Measurements from ENCODE around the gene NIP7.

Gene NIP7

DNA sequence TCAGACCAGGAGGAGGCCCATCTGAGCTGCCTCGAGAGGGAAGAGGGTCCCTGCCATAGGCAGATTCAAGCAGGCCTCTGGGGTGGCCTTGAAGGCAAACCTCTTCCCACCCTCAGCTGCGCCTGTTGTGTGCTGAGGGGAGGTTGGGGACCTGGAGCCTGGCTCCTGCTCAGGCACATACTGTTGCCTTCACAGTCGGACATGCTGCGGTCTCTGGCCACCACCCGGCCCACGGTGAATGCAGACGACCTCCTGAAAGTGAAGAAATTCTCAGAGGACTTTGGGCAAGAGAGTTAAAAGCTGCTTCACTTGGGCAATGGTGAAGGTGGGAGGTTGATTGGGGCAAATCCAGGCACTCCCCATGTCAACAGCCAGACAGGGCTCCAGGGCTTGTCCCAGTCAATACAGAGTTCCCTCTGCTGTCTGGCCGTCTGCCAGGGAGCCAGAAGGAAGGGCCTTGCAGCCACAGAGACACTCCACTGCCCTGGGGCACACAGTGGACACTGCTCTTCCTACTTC is 15.5 kb upstream of the NIP7 start:
- DNase-seq (ENCODE audit: low read depth): no peak
- TF ChIP-seq, protein P1, sequence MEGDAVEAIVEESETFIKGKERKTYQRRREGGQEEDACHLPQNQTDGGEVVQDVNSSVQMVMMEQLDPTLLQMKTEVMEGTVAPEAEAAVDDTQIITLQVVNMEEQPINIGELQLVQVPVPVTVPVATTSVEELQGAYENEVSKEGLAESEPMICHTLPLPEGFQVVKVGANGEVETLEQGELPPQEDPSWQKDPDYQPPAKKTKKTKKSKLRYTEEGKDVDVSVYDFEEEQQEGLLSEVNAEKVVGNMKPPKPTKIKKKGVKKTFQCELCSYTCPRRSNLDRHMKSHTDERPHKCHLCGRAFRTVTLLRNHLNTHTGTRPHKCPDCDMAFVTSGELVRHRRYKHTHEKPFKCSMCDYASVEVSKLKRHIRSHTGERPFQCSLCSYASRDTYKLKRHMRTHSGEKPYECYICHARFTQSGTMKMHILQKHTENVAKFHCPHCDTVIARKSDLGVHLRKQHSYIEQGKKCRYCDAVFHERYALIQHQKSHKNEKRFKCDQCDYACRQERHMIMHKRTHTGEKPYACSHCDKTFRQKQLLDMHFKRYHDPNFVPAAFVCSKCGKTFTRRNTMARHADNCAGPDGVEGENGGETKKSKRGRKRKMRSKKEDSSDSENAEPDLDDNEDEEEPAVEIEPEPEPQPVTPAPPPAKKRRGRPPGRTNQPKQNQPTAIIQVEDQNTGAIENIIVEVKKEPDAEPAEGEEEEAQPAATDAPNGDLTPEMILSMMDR (IDR thresholded peaks at IDR 0.05; ENCODE audit: low read depth, low read length, missing control alignments): no peak
- H3K4me3 ChIP-seq (ENCODE audit: low read depth, low read length): no peak overlapping the region

DNA sequence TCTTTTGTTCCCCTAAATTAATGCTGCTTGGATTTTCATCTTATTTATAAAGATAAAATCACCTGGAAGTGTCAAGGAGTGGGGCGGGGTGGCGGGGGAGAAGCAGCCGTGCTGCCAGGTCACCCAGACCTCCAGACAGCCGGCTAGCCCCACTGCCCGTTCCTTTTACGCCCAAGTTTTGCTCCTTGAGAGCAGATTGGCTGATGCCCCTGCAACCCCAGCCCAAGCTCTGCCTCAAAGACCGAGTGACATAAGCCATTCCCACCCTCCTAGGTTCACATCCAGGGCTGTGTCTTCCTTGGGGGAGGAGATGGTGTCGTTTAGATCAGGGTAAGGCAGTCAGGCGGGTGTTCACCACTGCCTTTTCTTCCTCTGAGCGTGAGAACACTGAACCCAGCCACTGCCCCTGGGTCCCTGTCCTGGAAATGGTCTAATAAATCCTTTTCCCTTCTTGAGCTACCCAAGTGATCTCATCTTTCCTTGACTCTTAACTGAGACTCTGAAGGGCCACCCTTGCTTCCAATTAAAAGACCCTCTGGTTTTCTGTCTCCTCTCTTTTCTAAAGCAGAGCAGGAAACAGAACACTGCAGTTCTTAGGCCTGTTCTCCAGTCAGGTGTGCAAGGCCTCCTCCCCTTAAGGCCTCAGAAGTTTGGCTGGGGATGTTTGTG is 14.9 kb upstream of the NIP7 start:
- H3K4me3 ChIP-seq (ENCODE audit: low read depth, low read length): no peak overlapping the region
- no peak for DNase-seq (ENCODE audit: low read depth)
- TF ChIP-seq, protein P1 (IDR thresholded peaks at IDR 0.05; ENCODE audit: low read depth, low read length, missing control alignments): no peak

DNA sequence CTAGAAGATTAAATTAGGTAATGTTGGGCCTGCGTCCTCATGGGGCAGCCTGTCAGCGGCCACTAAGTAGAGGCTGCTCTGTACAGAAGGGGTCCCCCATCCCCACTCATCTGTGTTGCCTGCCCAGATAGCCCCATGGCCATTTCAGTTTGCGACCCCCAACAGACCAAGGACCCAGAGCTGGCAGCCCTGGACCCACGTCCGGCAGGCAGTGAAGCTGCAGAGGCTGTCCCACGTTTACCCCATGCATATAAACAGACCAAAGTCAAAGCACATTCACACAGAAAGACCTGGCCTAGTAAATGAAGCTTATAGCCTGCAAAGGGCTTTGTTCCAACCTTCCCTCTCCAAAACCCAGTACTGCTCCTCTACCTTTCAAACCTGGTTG is 13.8 kb upstream of the NIP7 start:
- TF ChIP-seq, protein P1 (IDR thresholded peaks at IDR 0.05; ENCODE audit: low read depth, low read length, missing control alignments): no peak
- no peak overlapping the region for H3K4me3 ChIP-seq (ENCODE audit: low read depth, low read length)
- no peak for DNase-seq (ENCODE audit: low read depth)

DNA sequence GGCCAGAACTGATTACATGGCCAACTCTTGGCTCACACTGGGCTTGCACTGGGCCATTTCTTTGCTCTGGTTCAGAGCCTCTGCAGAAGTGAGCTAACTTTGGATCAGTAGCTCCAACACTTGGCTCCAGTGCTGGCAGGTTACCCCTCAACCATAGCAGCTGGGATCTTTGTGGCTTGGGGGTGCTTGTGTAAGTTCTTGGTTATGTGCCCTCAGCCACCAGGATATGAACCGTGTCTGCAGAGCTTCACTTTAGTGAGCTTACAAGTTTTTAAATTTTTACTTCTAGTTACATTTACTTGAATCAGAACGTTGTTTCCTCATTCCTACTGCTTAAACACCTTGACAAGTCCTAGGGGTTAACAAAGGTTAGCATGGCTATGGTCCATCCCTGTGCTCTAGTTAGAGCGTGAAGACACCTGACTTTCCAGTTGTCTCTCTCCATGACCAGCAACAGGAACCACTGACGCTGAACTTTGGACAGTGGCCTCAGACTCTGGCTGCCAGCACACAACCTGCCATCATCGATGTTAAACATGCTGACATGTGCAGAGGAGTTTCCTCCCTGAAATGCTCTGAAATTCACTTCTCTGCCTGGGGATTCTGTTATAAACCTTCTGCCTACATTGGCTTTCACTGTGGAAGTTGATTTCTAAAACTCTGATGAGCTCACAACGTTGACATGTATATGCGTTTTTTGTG is 13.2 kb upstream of the NIP7 start:
- H3K4me3 ChIP-seq (ENCODE audit: low read depth, low read length): no peak overlapping the region
- DNase-seq (ENCODE audit: low read depth): no peak
- TF ChIP-seq, protein P1 (IDR thresholded peaks at IDR 0.05; ENCODE audit: low read depth, low read length, missing control alignments): no peak

DNA sequence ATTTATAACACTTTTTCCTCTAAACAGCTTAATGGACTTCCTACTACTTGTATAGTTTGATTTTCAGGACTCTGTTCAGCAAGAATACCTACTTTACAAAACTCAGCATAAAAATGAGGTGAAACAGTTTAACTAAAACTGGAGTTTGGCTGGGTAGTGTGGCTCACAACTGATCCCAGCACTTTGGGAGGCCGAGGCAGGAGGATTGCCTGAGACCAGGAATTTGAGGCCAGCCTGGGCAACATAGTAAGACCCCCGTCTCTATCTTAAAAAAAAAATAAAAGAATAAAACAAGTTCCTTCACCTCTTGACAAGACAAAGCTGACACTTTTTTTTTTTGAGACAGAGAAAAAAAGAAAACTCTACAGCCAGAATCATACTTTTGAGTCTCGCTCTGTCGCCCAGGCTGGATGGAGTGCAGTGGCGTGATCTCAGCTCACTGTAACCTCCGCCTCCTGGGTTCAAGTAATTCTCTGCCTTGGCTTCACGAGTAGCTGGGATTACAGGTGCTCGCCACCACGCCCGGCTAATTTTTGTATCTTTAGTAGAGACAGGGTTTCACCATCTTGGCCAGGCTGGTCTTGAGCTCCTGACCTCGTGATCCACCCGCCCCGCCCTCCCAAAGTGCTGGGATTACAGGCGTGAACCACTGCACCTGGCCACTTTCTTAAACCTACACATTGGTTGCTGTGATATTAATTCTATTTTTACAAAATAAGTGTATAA is 11.8 kb upstream of the NIP7 start:
- TF ChIP-seq, protein P1 (IDR thresholded peaks at IDR 0.05; ENCODE audit: low read depth, low read length, missing control alignments): no peak
- no peak for DNase-seq (ENCODE audit: low read depth)
- no peak overlapping the region; the same call in 1 of the 2 replicates for H3K4me3 ChIP-seq (ENCODE audit: low read depth, low read length)

DNA sequence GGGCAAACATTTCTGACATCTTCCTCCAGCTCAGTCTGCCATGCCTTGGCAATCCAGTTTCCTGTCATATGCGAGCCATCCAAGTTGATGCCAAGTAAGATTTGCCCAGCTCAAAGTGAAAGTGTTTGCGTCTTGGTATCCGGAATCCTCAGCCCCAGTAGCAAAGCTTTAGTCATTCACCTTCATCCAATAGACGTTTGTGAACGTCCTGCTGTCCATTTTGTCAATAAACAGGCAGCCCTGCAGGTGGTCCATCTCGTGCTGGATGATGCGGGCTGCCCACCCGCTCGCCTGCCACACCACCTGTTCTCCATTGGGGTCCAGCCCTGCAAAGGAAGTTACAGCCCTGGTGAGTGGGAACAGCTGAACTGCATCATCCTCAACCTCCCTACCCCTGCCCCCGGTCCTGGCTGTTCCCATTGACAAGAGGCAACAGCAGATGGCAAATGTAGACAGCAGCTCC is 10.7 kb upstream of the NIP7 start:
- TF ChIP-seq, protein P1 (IDR thresholded peaks at IDR 0.05; ENCODE audit: low read depth, low read length, missing control alignments): no peak
- DNase-seq (ENCODE audit: low read depth): no peak
- peak overlapping the region; percentile 60 for H3K4me3 ChIP-seq (ENCODE audit: low read depth, low read length)
